HepG2 (cell line): ENCODE data around the gene TTC28. TPM values are rescaled to one million over a fixed set of nuclear protein-coding genes. Genes with fewer than 3 reads are reported as not detected.

ENCODE experiments used
- ASH2L ChIP-seq: fragments of 300-600, 200-600 bp; sonication (generic); IDR thresholded peaks from 2 replicates; pipeline ENCODE4 v1.7.0; 2017; ENCODE audit warnings: low read depth, mild to moderate bottlenecking, moderate library complexity, mixed read lengths, low read length; ENCODE audit not compliant: insufficient read length
- CBX5 ChIP-seq: sonication (generic); formaldehyde crosslinking; IDR thresholded peaks from 2 replicates; pipeline ENCODE4 v1.4.0; 2020; ENCODE audit warnings: missing genetic modification reagents, borderline replicate concordance
- DR1 ChIP-seq: sonication (generic); formaldehyde crosslinking; IDR thresholded peaks from 2 replicates; pipeline ENCODE4 v1.8.0; 2021; ENCODE audit warnings: mild to moderate bottlenecking, missing genetic modification reagents, inconsistent platforms
- FOXP1 ChIP-seq, 2 experiments: fragments of 450-650 bp in 1 of 2; IDR thresholded peaks; 2 replicates each; pipeline ENCODE4 v1.6.1; 2017 to 2018; ENCODE audit warnings: antibody characterized with exemption in 1 of 2
- IRX3 ChIP-seq: sonication (generic); formaldehyde crosslinking; IDR thresholded peaks from 2 replicates; pipeline ENCODE4 v1.8.1; 2023; ENCODE audit warnings: mild to moderate bottlenecking, low read depth, missing genetic modification reagents, borderline replicate concordance
- JUN ChIP-seq: sonication (generic); formaldehyde crosslinking; IDR thresholded peaks from 2 replicates; pipeline ENCODE4 v1.4.0; 2020; ENCODE audit warnings: mild to moderate bottlenecking, missing genetic modification reagents
- MLLT10 ChIP-seq: sonication (generic); formaldehyde crosslinking; IDR thresholded peaks from 2 replicates; pipeline ENCODE4 v1.4.0; 2020; ENCODE audit warnings: missing genetic modification reagents
- MXD4 ChIP-seq: IDR thresholded peaks from 2 replicates; pipeline ENCODE4 v1.6.1; 2016; ENCODE audit warnings: mild to moderate bottlenecking, missing biosample characterization, missing genetic modification reagents
- NFRKB ChIP-seq: fragments of 450-650 bp; IDR thresholded peaks from 2 replicates; pipeline ENCODE4 v1.6.1; 2017
- PAXIP1 ChIP-seq: sonication (generic); formaldehyde crosslinking; conservative IDR thresholded peaks from 2 replicates; pipeline ENCODE4 v1.4.0; 2020; ENCODE audit warnings: mild to moderate bottlenecking, missing genetic modification reagents, moderate library complexity
- ZBTB33 ChIP-seq: sonication (generic); formaldehyde crosslinking; IDR thresholded peaks from 2 replicates; pipeline ENCODE4 v1.4.0; 2020; ENCODE audit warnings: missing genetic modification reagents
- ZNF263 ChIP-seq: sonication (generic); formaldehyde crosslinking; IDR thresholded peaks from 2 replicates; pipeline ENCODE4 v1.4.0; 2020; ENCODE audit warnings: missing genetic modification reagents
- ZNF329 ChIP-seq: sonication (generic); formaldehyde crosslinking; IDR thresholded peaks from 2 replicates; pipeline ENCODE4 v1.9.0; 2021; ENCODE audit warnings: low read depth, mild to moderate bottlenecking, missing genetic modification reagents
- ZNF331 ChIP-seq: sonication (generic); formaldehyde crosslinking; IDR thresholded peaks from 2 replicates; pipeline ENCODE4 v1.4.0; 2020; ENCODE audit warnings: missing genetic modification reagents
- ZNF546 ChIP-seq: sonication (generic); formaldehyde crosslinking; conservative IDR thresholded peaks from 2 replicates; pipeline ENCODE4 v1.8.1; 2023; ENCODE audit warnings: mild to moderate bottlenecking, missing genetic modification reagents
- ZNF574 ChIP-seq: sonication (generic); formaldehyde crosslinking; IDR thresholded peaks from 2 replicates; pipeline ENCODE4 v1.4.0; 2020; ENCODE audit warnings: missing genetic modification reagents
- polyA plus RNA-seq, 8 experiments: library from polyadenylated mRNA; depleted of rRNA in 3 of 8; stranded (reverse) in 7 of 8; unstranded in 1 of 8; fragments of >200 nt; fragmentation: Illumina TruSeq in 4 of 8; extraction: Trizol in 4 of 8; gene quantifications; 2 replicates each; pipeline versions ENCODE4 v1.2.1 to v1.2.3, GENCODE V29; 2011 to 2016; ENCODE audit warnings: low read depth in 4 of 8, missing spikeins in 1 of 8, mixed read lengths in 1 of 8; ENCODE audit not compliant: insufficient read depth in 1 of 8
- total RNA-seq, 5 experiments: library from RNA; depleted of rRNA; stranded (reverse); fragments of >200 nt; fragmentation: Illumina TruSeq; extraction: Trizol; gene quantifications; 2 replicates each; pipeline ENCODE4 v1.2.3, GENCODE V29; 2016; ENCODE audit warnings: low read depth in 1 of 5
- TF ChIP-seq, protein P1 (sequence below): sonication (generic); formaldehyde crosslinking; conservative IDR thresholded peaks from 2 replicates; pipeline ENCODE4 v1.4.0; 2020; ENCODE audit warnings: missing genetic modification reagents
- TF ChIP-seq, protein P2 (sequence below): sonication (generic); formaldehyde crosslinking; IDR thresholded peaks from 2 replicates; pipeline ENCODE4 v1.4.0; 2020; ENCODE audit warnings: mild to moderate bottlenecking, missing genetic modification reagents

TTC28 gene
- total and polyA plus RNA-seq, 2 of the 13 experiments (the other 11 are each of a cell fraction or from before 2014, with no cell fraction given): 4.2 to 13.1 TPM

- TF ChIP-seq, protein P1, sequence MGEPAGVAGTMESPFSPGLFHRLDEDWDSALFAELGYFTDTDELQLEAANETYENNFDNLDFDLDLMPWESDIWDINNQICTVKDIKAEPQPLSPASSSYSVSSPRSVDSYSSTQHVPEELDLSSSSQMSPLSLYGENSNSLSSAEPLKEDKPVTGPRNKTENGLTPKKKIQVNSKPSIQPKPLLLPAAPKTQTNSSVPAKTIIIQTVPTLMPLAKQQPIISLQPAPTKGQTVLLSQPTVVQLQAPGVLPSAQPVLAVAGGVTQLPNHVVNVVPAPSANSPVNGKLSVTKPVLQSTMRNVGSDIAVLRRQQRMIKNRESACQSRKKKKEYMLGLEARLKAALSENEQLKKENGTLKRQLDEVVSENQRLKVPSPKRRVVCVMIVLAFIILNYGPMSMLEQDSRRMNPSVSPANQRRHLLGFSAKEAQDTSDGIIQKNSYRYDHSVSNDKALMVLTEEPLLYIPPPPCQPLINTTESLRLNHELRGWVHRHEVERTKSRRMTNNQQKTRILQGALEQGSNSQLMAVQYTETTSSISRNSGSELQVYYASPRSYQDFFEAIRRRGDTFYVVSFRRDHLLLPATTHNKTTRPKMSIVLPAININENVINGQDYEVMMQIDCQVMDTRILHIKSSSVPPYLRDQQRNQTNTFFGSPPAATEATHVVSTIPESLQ: no peak
- TF ChIP-seq ASH2L (peak; percentile 72), IRX3 (no peak), ZNF263 (CRISPR knock-in tag) (no peak), FOXP1 (IDR thresholded peaks at IDR 0.05) (no peak), FOXP1 (CRISPR knock-in tag; IDR thresholded peaks at IDR 0.05) (peak; percentile 68; the same call in 1 of the 2 replicates), ZNF329 (CRISPR knock-in tag) (no peak), CBX5 (CRISPR knock-in tag) (no peak), PAXIP1 (CRISPR knock-in tag) (peak; percentile 83), ZBTB33 (CRISPR knock-in tag) (no peak), JUN (CRISPR knock-in tag) (no peak), ZNF331 (peak; percentile 31; the same call in 1 of the 2 replicates), DR1 (CRISPR knock-in tag) (no peak), MLLT10 (CRISPR knock-in tag) (no peak), ZNF546 (CRISPR knock-in tag) (no peak), MXD4 (CRISPR knock-in tag) (no peak), NFRKB (no peak), ZNF574 (CRISPR knock-in tag) (no peak)
- TF ChIP-seq, protein P2, sequence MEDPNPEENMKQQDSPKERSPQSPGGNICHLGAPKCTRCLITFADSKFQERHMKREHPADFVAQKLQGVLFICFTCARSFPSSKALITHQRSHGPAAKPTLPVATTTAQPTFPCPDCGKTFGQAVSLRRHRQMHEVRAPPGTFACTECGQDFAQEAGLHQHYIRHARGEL (CRISPR knock-in tag): no peak
These were observed 32.5 kb upstream of the TTC28 start (continued) for GRCh38 chr22:28711820-28712777.
